MM.1S (cell line): ENCODE data around the gene DGKA.
"Not testable (repeated sequence)": the region's sequence is repeated elsewhere in the genome, so short reads cannot be mapped to it uniquely, and the experiment has no call there.

Experiments used
- CTCF ChIP-seq: fragments of 300-600 bp; sonication (generic); IDR thresholded peaks from 2 replicates; pipeline ENCODE4 v1.5.1; 2016; ENCODE audit warnings: antibody characterized with exemption, low read length, mixed read lengths
- EZH2 ChIP-seq: fragments of 300-600 bp; sonication (generic); optimal IDR thresholded peaks from 2 replicates; pipeline ENCODE3; 2017; ENCODE audit warnings: low read depth, mild to moderate bottlenecking, antibody characterized with exemption, low read length, mixed read lengths
- EZH2phosphoT487 ChIP-seq: fragments of 300-600 bp; sonication (generic); IDR thresholded peaks from 2 replicates; pipeline ENCODE4 v1.6.1; 2018; ENCODE audit warnings: antibody characterized with exemption, low read length

- TF ChIP-seq CTCF, EZH2phosphoT487, EZH2: not testable (repeated sequence)
Measured at GRCh38 chr12:55999522-55999921, 68.6 kb downstream of the DGKA start.
